Calu3 (cell line): ENCODE measurements around the gene TOM1L2. TPM values are rescaled to one million over a fixed set of nuclear protein-coding genes. Genes with fewer than 3 reads are reported as not detected.

Experiments
- BruUV-seq: library from RNA; stranded (reverse); fragments of 400-500 nt; replicated peaks from 2 replicates; lab custom pipeline; 2021; lab: Mats Ljungman, UMichigan
- CTCF ChIA-PET: fragments of 300-600 bp; sonication (Branson Sonifier 250); formaldehyde crosslinking; loops from one replicate; lab custom pipeline; 2022; ENCODE audit warnings: antibody characterized with exemption; lab: Charles Lee
- DNase-seq: peaks from one replicate; pipeline ENCODE4 v3.0.0; 2022
- H3K27ac Mint-ChIP-seq: one replicate; pipeline ENCODE4 v1.8.0; 2022; ENCODE audit warnings: mixed read lengths; ENCODE audit not compliant: unreplicated experiment
- H3K27me3 Mint-ChIP-seq: one replicate; pipeline ENCODE4 v1.8.0; 2022; ENCODE audit warnings: mixed read lengths; ENCODE audit not compliant: unreplicated experiment
- H3K36me3 Mint-ChIP-seq: one replicate; pipeline ENCODE4 v1.8.0; 2022; ENCODE audit warnings: mild to moderate bottlenecking, moderate library complexity, mixed read lengths; ENCODE audit not compliant: insufficient read depth, unreplicated experiment
- H3K4me1 Mint-ChIP-seq: one replicate; pipeline ENCODE4 v1.8.0; 2022; ENCODE audit warnings: mild to moderate bottlenecking, low read depth, mixed read lengths; ENCODE audit not compliant: unreplicated experiment
- H3K4me3 Mint-ChIP-seq: one replicate; pipeline ENCODE4 v1.8.0; 2022; ENCODE audit warnings: mild to moderate bottlenecking, low read depth, moderate library complexity, mixed read lengths; ENCODE audit not compliant: unreplicated experiment
- H3K9me3 Mint-ChIP-seq: one replicate; pipeline ENCODE4 v1.8.0; 2022; ENCODE audit warnings: low read depth, mixed read lengths; ENCODE audit not compliant: unreplicated experiment
- CTCF ChIP-seq: fragments of 200-600 bp; IDR thresholded peaks from one replicate; pipeline ENCODE4 v1.8.0; 2022; ENCODE audit warnings: antibody characterized with exemption; ENCODE audit not compliant: unreplicated experiment
- intact Hi-C: fragments of 100-400 bp; cut with micrococcal nuclease; formaldehyde crosslinking; loops from one replicate; pipeline ENCODE4 v1.10.0; 2022; ENCODE audit not compliant: unreplicated experiment
- total RNA-seq: library from RNA; stranded (reverse); gene quantifications from 2 replicates; pipeline ENCODE4 v1.2.3, GENCODE V29; 2022

Gene TOM1L2
- total RNA-seq, 1 experiment from 2014 or later, result 20.1 TPM

GRCh38 chr17:18006495-18007239 lies 34.5 kb upstream of the TOM1L2 start:
- no TSS peak for BruUV-seq
- no peaks in the 10 kb centered on the region for H3K4me1 Mint-ChIP-seq
- no peak overlapping the region for H3K4me3 Mint-ChIP-seq
- H3K9me3 Mint-ChIP-seq, result no peaks in the 10 kb centered on the region
- TF ChIP-seq CTCF, result no peak
- peaks cover 4% of the 10 kb centered on the region for H3K36me3 Mint-ChIP-seq
- H3K27ac Mint-ChIP-seq, result no peak overlapping the region
- DNase-seq, result no peak
- CTCF ChIA-PET, result no interaction called here
- H3K27me3 Mint-ChIP-seq, result no peaks in the 10 kb centered on the region
- intact Hi-C loops, result no loop called here

DNA sequence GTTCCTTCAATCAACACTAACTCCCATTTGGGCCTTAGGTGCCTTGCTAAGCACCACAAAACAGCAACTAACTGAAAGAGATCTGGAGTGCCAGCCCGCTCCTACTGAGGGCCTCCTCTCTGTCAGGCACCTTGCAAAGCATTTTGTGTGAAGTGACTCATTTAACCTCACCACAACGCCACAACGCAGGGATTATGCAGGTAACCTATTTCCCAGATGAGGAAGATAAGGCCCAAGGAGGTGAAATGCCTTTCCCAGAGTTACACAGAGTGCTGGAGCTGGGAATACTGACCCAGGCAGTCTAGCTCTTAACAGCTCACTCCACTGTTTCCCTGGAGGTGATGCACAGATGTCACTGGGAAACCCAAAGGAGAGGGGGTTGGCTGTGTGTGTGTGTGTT lies 33.3 kb upstream of the TOM1L2 start:
- intact Hi-C loops, result no loop called here
- Mint-ChIP-seq H3K4me3 (no peak overlapping the region), H3K36me3 (peaks cover 4% of the 10 kb centered on the region), H3K27ac (no peak overlapping the region), H3K9me3 (no peaks in the 10 kb centered on the region), H3K27me3 (no peaks in the 10 kb centered on the region), H3K4me1 (no peaks in the 10 kb centered on the region)
- CTCF ChIA-PET, result no interaction called here
- TF ChIP-seq CTCF, result no peak
- BruUV-seq, result no TSS peak
- DNase-seq, result no peak

DNA sequence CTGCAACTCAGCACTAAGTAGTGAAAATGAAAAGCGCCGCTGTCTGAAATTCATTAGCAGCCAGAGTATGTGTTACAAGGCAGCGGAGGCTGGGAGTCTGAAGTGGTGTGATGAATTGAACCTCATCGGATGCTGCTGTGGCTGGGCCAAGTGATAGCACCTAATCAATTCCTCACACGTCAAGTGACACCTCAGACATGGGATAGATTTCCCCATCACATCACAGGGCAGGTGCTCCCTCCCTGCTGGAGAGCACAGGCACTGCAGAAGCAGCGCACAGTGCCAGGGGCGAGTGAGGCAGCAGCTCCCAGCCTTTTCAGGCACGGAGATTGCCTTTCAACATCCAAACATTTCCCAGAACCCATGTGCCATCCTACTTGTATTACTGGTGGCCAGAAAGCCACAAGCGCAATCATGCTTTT lies 32.7 kb upstream of the TOM1L2 start:
- no peak overlapping the region for H3K4me3 Mint-ChIP-seq
- no TSS peak for BruUV-seq
- H3K27me3 Mint-ChIP-seq, result no peaks in the 10 kb centered on the region
- peaks cover 4% of the 10 kb centered on the region for H3K36me3 Mint-ChIP-seq
- H3K4me1 Mint-ChIP-seq, result no peaks in the 10 kb centered on the region
- H3K27ac Mint-ChIP-seq, result no peak overlapping the region
- intact Hi-C loops, result no loop called here
- TF ChIP-seq CTCF, result no peak
- CTCF ChIA-PET, result no interaction called here
- no peak for DNase-seq
- no peaks in the 10 kb centered on the region for H3K9me3 Mint-ChIP-seq

GRCh38 chr17:18004345-18004744 lies 32.1 kb upstream of the TOM1L2 start:
- DNase-seq, result no peak
- TF ChIP-seq CTCF, result no peak
- intact Hi-C loops, result no loop called here
- no peak overlapping the region for H3K27ac Mint-ChIP-seq
- H3K27me3 Mint-ChIP-seq, result no peaks in the 10 kb centered on the region
- CTCF ChIA-PET, result no interaction called here
- no TSS peak for BruUV-seq
- no peak overlapping the region for H3K4me3 Mint-ChIP-seq
- no peaks in the 10 kb centered on the region for H3K4me1 Mint-ChIP-seq
- H3K36me3 Mint-ChIP-seq, result peaks cover 4% of the 10 kb centered on the region
- H3K9me3 Mint-ChIP-seq, result no peaks in the 10 kb centered on the region
